ENCODE results near the gene FAM234B. TPM values are rescaled to one million over a fixed set of nuclear protein-coding genes. Genes with fewer than 3 reads are reported as not detected.

Gene FAM234B
- total RNA-seq, 3 donors from 2014 or later (not counting 1 experiment from before 2014, with no cell fraction given) = 5.5 to 8.7 (median 6.6) TPM

- Mint-ChIP-seq H3K4me3 (no peak overlapping the region), H3K9me3 (no peaks in the 10 kb centered on the region), H3K36me3 (no peaks in the 10 kb centered on the region), H3K27ac (no peak overlapping the region), H3K27me3 (ENCODE audit: low read depth in 2 of 2) (peaks cover 28 to 30% of the 10 kb centered on the region in 2 donors), H3K4me1 (no peaks in the 10 kb centered on the region)
- no peak for TF ChIP-seq CTCF (IDR thresholded peaks at IDR 0.05)
- Histone ChIP-seq H3K4me3 (ENCODE audit: low read length) (no peak overlapping the region), H3K9me3 (ENCODE audit: control insufficient read depth, insufficient read depth, low read length) (no peaks in the 10 kb centered on the region), H3K27ac (ENCODE audit: low read length) (no peak overlapping the region), H3K27me3 (ENCODE audit: control insufficient read depth, insufficient read depth, low read length) (no peaks in the 10 kb centered on the region), H3K36me3 (ENCODE audit: control insufficient read depth, insufficient read depth, low read length) (no peaks in the 10 kb centered on the region), H3K4me1 (ENCODE audit: control insufficient read depth, insufficient read depth, low read length) (no peaks in the 10 kb centered on the region)
- 86% methylated on average over 4 of the region's 5 CpGs for WGBS (ENCODE audit: insufficient coverage)
- intact Hi-C loops (cut with micrococcal nuclease) = no loop called here
- ATAC-seq = no peak
- no peak for DNase-seq
These were observed 83.3 kb downstream of the FAM234B start for GRCh38 chr12:13127444-13127843.

- no peaks in the 10 kb centered on the region for H3K36me3 ChIP-seq (ENCODE audit: control insufficient read depth, insufficient read depth, low read length)
- ATAC-seq (no peak), DNase-seq (no peak)
- H3K4me1 ChIP-seq (ENCODE audit: control insufficient read depth, insufficient read depth, low read length) = no peaks in the 10 kb centered on the region
- no peaks in the 10 kb centered on the region for H3K9me3 Mint-ChIP-seq
- no peaks in the 10 kb centered on the region for H3K27me3 ChIP-seq (ENCODE audit: control insufficient read depth, insufficient read depth, low read length)
- no peak overlapping the region for H3K4me3 Mint-ChIP-seq
- no peak overlapping the region for H3K27ac ChIP-seq (ENCODE audit: low read length)
- no peaks in the 10 kb centered on the region for H3K9me3 ChIP-seq (ENCODE audit: control insufficient read depth, insufficient read depth, low read length)
- H3K36me3 Mint-ChIP-seq = no peaks in the 10 kb centered on the region
- H3K27me3 Mint-ChIP-seq (ENCODE audit: low read depth in 2 of 2) = peaks cover 30 to 31% of the 10 kb centered on the region in 2 donors
- H3K4me3 ChIP-seq (ENCODE audit: low read length) = no peak overlapping the region
- H3K4me1 Mint-ChIP-seq = no peaks in the 10 kb centered on the region
- no peak for TF ChIP-seq CTCF (IDR thresholded peaks at IDR 0.05)
- WGBS (ENCODE audit: insufficient coverage) = 90% methylated on average over 8 of the region's 8 CpGs
- no peak overlapping the region for H3K27ac Mint-ChIP-seq
- intact Hi-C loops (cut with micrococcal nuclease) = no loop called here
These were observed 84.2 kb downstream of the FAM234B start for GRCh38 chr12:13128291-13128965.

GRCh38 chr12:13130981-13131380, 86.8 kb downstream of the FAM234B start:
- no CpG with 5 or more reads among the region's 3 CpGs for WGBS (ENCODE audit: insufficient coverage)
- no peaks in the 10 kb centered on the region for H3K4me1 Mint-ChIP-seq

More at GRCh38 chr12:13130981-13131380, 86.8 kb downstream of the FAM234B start:
- Histone ChIP-seq H3K27ac (ENCODE audit: low read length) (no peak overlapping the region), H3K4me3 (ENCODE audit: low read length) (no peak overlapping the region), H3K36me3 (ENCODE audit: control insufficient read depth, insufficient read depth, low read length) (no peaks in the 10 kb centered on the region), H3K4me1 (ENCODE audit: control insufficient read depth, insufficient read depth, low read length) (no peaks in the 10 kb centered on the region), H3K9me3 (ENCODE audit: control insufficient read depth, insufficient read depth, low read length) (no peaks in the 10 kb centered on the region), H3K27me3 (ENCODE audit: control insufficient read depth, insufficient read depth, low read length) (no peaks in the 10 kb centered on the region)
- DNase-seq (no peak), ATAC-seq (no peak)
- H3K27me3 Mint-ChIP-seq (ENCODE audit: low read depth in 2 of 2) = peaks cover 19 to 32% of the 10 kb centered on the region in 2 donors
- intact Hi-C loops (cut with micrococcal nuclease) = no loop called here
- no peak overlapping the region for H3K4me3 Mint-ChIP-seq
- no peak for TF ChIP-seq CTCF (IDR thresholded peaks at IDR 0.05)
- H3K36me3 Mint-ChIP-seq = no peaks in the 10 kb centered on the region
- no peak overlapping the region for H3K27ac Mint-ChIP-seq
- H3K9me3 Mint-ChIP-seq = no peaks in the 10 kb centered on the region

Other genes starting within 250 kb of the FAM234B start
- 100 to 1,000 TPM in 2 of 3 donors, 10 to 100 TPM in 1; 98.9 to 120 (median 114) TPM for gene DDX47, start 231.0 kb upstream of the FAM234B start, total RNA-seq
- under 1 TPM in 2 of 3 donors, not detected in 1; 0.09 to 0.28 TPM for gene GPRC5A, start 152.8 kb upstream of the FAM234B start, total RNA-seq
- gene GPRC5D, start 92.2 kb upstream of the FAM234B start, total RNA-seq = 1 to 10 TPM in 1 of 3 donors, not detected in 2; 5.5 TPM
- 10 to 100 TPM; 10.8 to 13.5 (median 11.9) TPM for gene HEBP1, start 44.1 kb upstream of the FAM234B start, total RNA-seq
- gene GSG1, start 59.3 kb downstream of the FAM234B start, total RNA-seq = not detected
- gene EMP1, start 152.3 kb downstream of the FAM234B start, total RNA-seq = 1 to 10 TPM; 3.8 to 4.3 (median 4.2) TPM